Lower leg skin (tissue), 3 donors: ENCODE results near the gene C6orf89.

Source experiments
- CTCF ChIP-seq, 3 donors: fragments of 450-650 bp; IDR thresholded peaks; one replicate each; pipeline ENCODE4 v1.5.1; 2016; ENCODE audit warnings: antibody characterized with exemption in 3 of 3, mild to moderate bottlenecking in 3 of 3, moderate library complexity in 2 of 3
- POLR2A ChIP-seq, 2 donors: fragments of 450-650 bp; IDR thresholded peaks; one replicate each; pipeline ENCODE4 v1.6.1; 2016 to 2017; ENCODE audit warnings: antibody characterized with exemption in 2 of 2, mild to moderate bottlenecking in 1 of 2, moderate library complexity in 1 of 2

- no peak for TF ChIP-seq CTCF (IDR thresholded peaks at IDR 0.05)
- no peak for TF ChIP-seq POLR2A (IDR thresholded peaks at IDR 0.05)
These were observed 47.4 kb downstream of the C6orf89 start for GRCh38 chr6:36933102-36933501.
